Gastrocnemius medialis (tissue), 4 donors: ENCODE results near the gene ANKRD30B.
"Not testable (repeated sequence)": the region's sequence is repeated elsewhere in the genome, so short reads cannot be mapped to it uniquely, and the experiment has no call there.

Experiments
- CTCF ChIP-seq, 5 experiments: fragments of 450-650 bp in 3 of 5; fragments of 200-600 bp in 2 of 5; sonication (generic) in 2 of 5; IDR thresholded peaks in 4 of 5; conservative IDR thresholded peaks in 1 of 5; 1 replicate in 4 of 5; 2 replicates in 1 of 5; pipeline ENCODE4 v1.5.1; 2016 to 2019; ENCODE audit warnings: antibody characterized with exemption in 5 of 5, mild to moderate bottlenecking in 3 of 5, moderate library complexity in 3 of 5
- POLR2A ChIP-seq, 2 donors: fragments of 450-650 bp; IDR thresholded peaks; one replicate each; pipeline ENCODE4 v1.6.1; 2017; ENCODE audit warnings: antibody characterized with exemption in 2 of 2, mild to moderate bottlenecking in 2 of 2, moderate library complexity in 2 of 2

DNA sequence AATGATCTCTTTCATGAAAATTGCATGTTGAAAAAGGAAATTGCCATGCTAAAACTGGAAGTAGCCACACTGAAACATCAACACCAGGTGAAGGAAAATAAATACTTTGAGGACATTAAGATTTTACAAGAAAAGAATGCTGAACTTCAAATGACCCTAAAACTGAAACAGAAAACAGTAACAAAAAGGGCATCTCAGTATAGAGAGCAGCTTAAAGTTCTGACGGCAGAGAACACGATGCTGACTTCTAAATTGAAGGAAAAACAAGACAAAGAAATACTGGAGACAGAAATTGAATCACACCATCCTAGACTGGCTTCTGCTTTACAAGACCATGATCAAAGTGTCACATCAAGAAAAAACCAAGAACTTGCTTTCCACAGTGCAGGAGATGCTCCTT is 103.6 kb downstream of the ANKRD30B start:
- TF ChIP-seq CTCF (IDR thresholded peaks at IDR 0.05 in 4 of 5, conservative IDR thresholded peaks at IDR 0.05 in 1 of 5); POLR2A (IDR thresholded peaks at IDR 0.05): not testable (repeated sequence)
